GM18858 (cell line): ENCODE results near the gene APEH.

Experiments used
- ATAC-seq: cut with Tn5 transposase; IDR thresholded peaks from one replicate; pipeline ENCODE4 v1.9.1; 2021; ENCODE audit not compliant: unreplicated experiment

Gene APEH

GRCh38 chr3:49723628-49724551 lies 49.7 kb downstream of the APEH start, which contains the start of gene GMPPB:
Gene GMPPB, minus strand, starts transcription at chr3:49723951. Its CDS starts 225 bp downstream, at chr3:49723726.
- peak; percentile 70 for ATAC-seq

- no peak for ATAC-seq
These were observed 50.4 kb downstream of the APEH start for GRCh38 chr3:49724586-49724985.

- ATAC-seq, result no peak
These were observed 51.9 kb downstream of the APEH start for GRCh38 chr3:49725906-49726681.

GRCh38 chr3:49727154-49727923 lies 53.2 kb downstream of the APEH start:
- ATAC-seq, result no peak

GRCh38 chr3:49727924-49728361 lies 53.8 kb downstream of the APEH start:
- no peak for ATAC-seq

GRCh38 chr3:49729966-49730609 lies 55.9 kb downstream of the APEH start:
- ATAC-seq, result no peak

GRCh38 chr3:49732597-49732996 lies 58.4 kb downstream of the APEH start:
- ATAC-seq, result no peak

GRCh38 chr3:49733551-49733950 lies 59.4 kb downstream of the APEH start:
- no peak for ATAC-seq
